ENCODE results near the gene MKNK1.

MKNK1 gene

GRCh38 chr1:46538147-46538546 is 65.9 kb downstream of the MKNK1 start:
- Histone ChIP-seq H3K36me3 (ENCODE audit: low read length) (no peaks in the 10 kb centered on the region), H3K4me3 (ENCODE audit: insufficient read depth, low read length, poor library complexity, severe bottlenecking) (no peak overlapping the region), H2AFZ (ENCODE audit: low read depth, low read length, severe bottlenecking) (no peak overlapping the region), H3K9me3 (ENCODE audit: insufficient read depth, low read length) (no peaks in the 10 kb centered on the region), H3K4me2 (ENCODE audit: low read depth, low read length, poor library complexity, severe bottlenecking) (no peak overlapping the region), H3K27me3 (ENCODE audit: low read length) (no peaks in the 10 kb centered on the region), H3K9me2 (replicated peaks; ENCODE audit: insufficient read depth, low read length) (no peaks in the 10 kb centered on the region), H3K79me2 (ENCODE audit: insufficient read depth, low read length) (no peaks in the 10 kb centered on the region), H4K20me1 (ENCODE audit: low read depth, low read length) (no peaks in the 10 kb centered on the region), H3K9ac (ENCODE audit: low read length) (no peak overlapping the region), H3K27ac (ENCODE audit: low read depth, low read length) (no peak overlapping the region), H3F3A (ENCODE audit: insufficient read depth) (no peaks in the 10 kb centered on the region)
- no peak for TF ChIP-seq EZH2phosphoT487 (conservative IDR thresholded peaks at IDR 0.05; ENCODE audit: low read length)
- TF ChIP-seq, protein P1, sequence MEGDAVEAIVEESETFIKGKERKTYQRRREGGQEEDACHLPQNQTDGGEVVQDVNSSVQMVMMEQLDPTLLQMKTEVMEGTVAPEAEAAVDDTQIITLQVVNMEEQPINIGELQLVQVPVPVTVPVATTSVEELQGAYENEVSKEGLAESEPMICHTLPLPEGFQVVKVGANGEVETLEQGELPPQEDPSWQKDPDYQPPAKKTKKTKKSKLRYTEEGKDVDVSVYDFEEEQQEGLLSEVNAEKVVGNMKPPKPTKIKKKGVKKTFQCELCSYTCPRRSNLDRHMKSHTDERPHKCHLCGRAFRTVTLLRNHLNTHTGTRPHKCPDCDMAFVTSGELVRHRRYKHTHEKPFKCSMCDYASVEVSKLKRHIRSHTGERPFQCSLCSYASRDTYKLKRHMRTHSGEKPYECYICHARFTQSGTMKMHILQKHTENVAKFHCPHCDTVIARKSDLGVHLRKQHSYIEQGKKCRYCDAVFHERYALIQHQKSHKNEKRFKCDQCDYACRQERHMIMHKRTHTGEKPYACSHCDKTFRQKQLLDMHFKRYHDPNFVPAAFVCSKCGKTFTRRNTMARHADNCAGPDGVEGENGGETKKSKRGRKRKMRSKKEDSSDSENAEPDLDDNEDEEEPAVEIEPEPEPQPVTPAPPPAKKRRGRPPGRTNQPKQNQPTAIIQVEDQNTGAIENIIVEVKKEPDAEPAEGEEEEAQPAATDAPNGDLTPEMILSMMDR (IDR thresholded peaks at IDR 0.05; ENCODE audit: insufficient read depth, low read length, poor library complexity, severe bottlenecking), result no peak

DNA sequence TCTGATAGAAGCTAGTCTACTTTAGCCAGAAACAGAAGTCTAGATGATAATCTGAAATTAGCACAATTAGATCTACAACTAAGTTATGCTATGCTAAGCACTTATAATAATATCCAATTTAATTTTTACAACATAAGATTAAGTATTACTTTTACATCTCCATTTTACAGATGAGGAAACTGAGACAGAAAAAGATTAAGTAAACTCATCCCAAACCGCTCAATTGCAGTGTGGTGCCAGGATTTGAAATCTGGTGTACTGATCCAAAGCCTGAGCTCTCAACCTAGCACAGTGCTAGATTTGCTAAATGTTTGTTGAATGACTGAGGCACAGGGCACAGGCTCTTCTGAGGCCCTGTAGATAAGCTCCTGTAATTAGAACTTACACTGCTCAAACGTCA is 66.4 kb downstream of the MKNK1 start:
- H3K36me3 ChIP-seq (ENCODE audit: low read length), result no peaks in the 10 kb centered on the region
- no peak for TF ChIP-seq EZH2phosphoT487 (conservative IDR thresholded peaks at IDR 0.05; ENCODE audit: low read length)
- TF ChIP-seq, protein P1 (IDR thresholded peaks at IDR 0.05; ENCODE audit: insufficient read depth, low read length, poor library complexity, severe bottlenecking), result no peak
- no peak overlapping the region for H3K27ac ChIP-seq (ENCODE audit: low read depth, low read length)
- no peaks in the 10 kb centered on the region for H3K79me2 ChIP-seq (ENCODE audit: insufficient read depth, low read length)
- no peaks in the 10 kb centered on the region for H4K20me1 ChIP-seq (ENCODE audit: low read depth, low read length)
- H2AFZ ChIP-seq (ENCODE audit: low read depth, low read length, severe bottlenecking), result no peak overlapping the region
- H3K9ac ChIP-seq (ENCODE audit: low read length), result no peak overlapping the region
- no peak overlapping the region for H3K4me2 ChIP-seq (ENCODE audit: low read depth, low read length, poor library complexity, severe bottlenecking)
- H3K9me2 ChIP-seq (replicated peaks; ENCODE audit: insufficient read depth, low read length), result no peaks in the 10 kb centered on the region
- H3K4me3 ChIP-seq (ENCODE audit: insufficient read depth, low read length, poor library complexity, severe bottlenecking), result no peak overlapping the region
- H3K9me3 ChIP-seq (ENCODE audit: insufficient read depth, low read length), result no peaks in the 10 kb centered on the region
- H3F3A ChIP-seq (ENCODE audit: insufficient read depth), result no peaks in the 10 kb centered on the region
- no peaks in the 10 kb centered on the region for H3K27me3 ChIP-seq (ENCODE audit: low read length)

DNA sequence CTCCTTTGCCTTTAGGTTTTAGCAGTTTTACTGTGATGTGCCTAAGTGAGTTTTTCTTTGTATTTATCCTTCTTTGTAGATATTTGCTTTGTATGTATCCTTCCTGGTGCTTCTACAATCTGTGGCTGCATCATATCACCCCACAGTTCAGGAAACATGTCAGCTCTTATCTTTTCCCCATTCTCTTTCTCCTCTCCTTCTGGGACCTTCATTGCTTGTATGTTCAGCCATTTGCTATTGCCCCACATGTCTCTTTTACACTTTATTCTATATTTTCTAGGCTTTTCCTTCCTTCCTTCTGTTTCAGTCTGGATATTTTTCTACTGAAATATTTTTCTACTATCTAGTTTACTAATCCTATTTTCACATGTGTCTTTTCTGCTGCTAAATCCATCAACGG is 67.5 kb downstream of the MKNK1 start:
- Histone ChIP-seq H3K9ac (ENCODE audit: low read length) (no peak overlapping the region), H3K36me3 (ENCODE audit: low read length) (no peaks in the 10 kb centered on the region), H3K9me2 (replicated peaks; ENCODE audit: insufficient read depth, low read length) (no peaks in the 10 kb centered on the region), H3F3A (ENCODE audit: insufficient read depth) (no peaks in the 10 kb centered on the region), H4K20me1 (ENCODE audit: low read depth, low read length) (no peaks in the 10 kb centered on the region), H3K79me2 (ENCODE audit: insufficient read depth, low read length) (no peaks in the 10 kb centered on the region), H3K4me3 (ENCODE audit: insufficient read depth, low read length, poor library complexity, severe bottlenecking) (no peak overlapping the region), H3K27ac (ENCODE audit: low read depth, low read length) (no peak overlapping the region), H2AFZ (ENCODE audit: low read depth, low read length, severe bottlenecking) (no peak overlapping the region), H3K9me3 (ENCODE audit: insufficient read depth, low read length) (no peaks in the 10 kb centered on the region), H3K4me2 (ENCODE audit: low read depth, low read length, poor library complexity, severe bottlenecking) (no peak overlapping the region), H3K27me3 (ENCODE audit: low read length) (no peaks in the 10 kb centered on the region)
- no peak for TF ChIP-seq EZH2phosphoT487 (conservative IDR thresholded peaks at IDR 0.05; ENCODE audit: low read length)
- TF ChIP-seq, protein P1 (IDR thresholded peaks at IDR 0.05; ENCODE audit: insufficient read depth, low read length, poor library complexity, severe bottlenecking), result no peak
